Vagina (tissue), 2 donors: Measurements from ENCODE around the gene SMPD4.
"Not testable (repeated sequence)": the region's sequence is repeated elsewhere in the genome, so short reads cannot be mapped to it uniquely, and the experiment has no call there.

Source experiments
- POLR2A ChIP-seq, 2 donors: fragments of 450-650 bp; IDR thresholded peaks; one replicate each; pipeline ENCODE4 v1.6.1; 2017; ENCODE audit warnings: antibody characterized with exemption in 2 of 2, mild to moderate bottlenecking in 2 of 2, moderate library complexity in 2 of 2
- POLR2AphosphoS5 ChIP-seq, 2 donors: sonication (generic); formaldehyde crosslinking; IDR thresholded peaks; one replicate each; pipeline ENCODE4 v1.9.0; 2017; ENCODE audit warnings: antibody characterized with exemption in 2 of 2, mild to moderate bottlenecking in 2 of 2, low read depth in 1 of 2; ENCODE audit not compliant: insufficient read depth in 1 of 2
- TF ChIP-seq, protein P1 (sequence below), 3 experiments: fragments of 450-650 bp in 2 of 3; fragments of 200-600 bp in 1 of 3; sonication (generic) in 1 of 3; IDR thresholded peaks; one replicate each; pipeline ENCODE4 v1.5.1; 2017 to 2019; ENCODE audit warnings: antibody characterized with exemption in 3 of 3, mild to moderate bottlenecking in 2 of 3, moderate library complexity in 2 of 3

DNA sequence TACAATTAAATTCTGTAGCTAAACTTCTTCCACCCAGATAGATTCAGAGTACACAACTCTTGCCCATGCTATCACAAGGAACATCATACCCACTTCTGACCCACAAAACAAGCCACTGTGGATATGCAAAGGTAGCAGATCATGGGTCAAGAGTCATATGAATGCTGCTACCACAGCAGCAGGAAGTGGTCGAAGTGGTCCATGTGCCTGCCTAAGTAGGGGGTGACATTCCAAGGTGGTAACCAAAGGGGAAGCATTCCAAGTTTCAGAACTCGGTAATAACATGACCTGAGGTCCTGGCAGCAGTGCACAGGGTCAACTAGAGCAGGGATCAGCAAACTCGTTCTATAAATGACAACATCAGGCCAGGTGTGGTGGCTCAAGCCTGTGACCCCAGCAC is 11.0 kb upstream of the SMPD4 start:
- TF ChIP-seq POLR2A (IDR thresholded peaks at IDR 0.05); POLR2AphosphoS5 (IDR thresholded peaks at IDR 0.05; ENCODE audit: insufficient read depth in 1 of 2, low read depth in 1 of 2): not testable (repeated sequence)
- TF ChIP-seq, protein P1, sequence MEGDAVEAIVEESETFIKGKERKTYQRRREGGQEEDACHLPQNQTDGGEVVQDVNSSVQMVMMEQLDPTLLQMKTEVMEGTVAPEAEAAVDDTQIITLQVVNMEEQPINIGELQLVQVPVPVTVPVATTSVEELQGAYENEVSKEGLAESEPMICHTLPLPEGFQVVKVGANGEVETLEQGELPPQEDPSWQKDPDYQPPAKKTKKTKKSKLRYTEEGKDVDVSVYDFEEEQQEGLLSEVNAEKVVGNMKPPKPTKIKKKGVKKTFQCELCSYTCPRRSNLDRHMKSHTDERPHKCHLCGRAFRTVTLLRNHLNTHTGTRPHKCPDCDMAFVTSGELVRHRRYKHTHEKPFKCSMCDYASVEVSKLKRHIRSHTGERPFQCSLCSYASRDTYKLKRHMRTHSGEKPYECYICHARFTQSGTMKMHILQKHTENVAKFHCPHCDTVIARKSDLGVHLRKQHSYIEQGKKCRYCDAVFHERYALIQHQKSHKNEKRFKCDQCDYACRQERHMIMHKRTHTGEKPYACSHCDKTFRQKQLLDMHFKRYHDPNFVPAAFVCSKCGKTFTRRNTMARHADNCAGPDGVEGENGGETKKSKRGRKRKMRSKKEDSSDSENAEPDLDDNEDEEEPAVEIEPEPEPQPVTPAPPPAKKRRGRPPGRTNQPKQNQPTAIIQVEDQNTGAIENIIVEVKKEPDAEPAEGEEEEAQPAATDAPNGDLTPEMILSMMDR (IDR thresholded peaks at IDR 0.05), result not testable (repeated sequence)
